Calu3 (cell line): Measurements from ENCODE around the gene DNAAF5. TPM values are rescaled to one million over a fixed set of nuclear protein-coding genes. Genes with fewer than 3 reads are reported as not detected.

Source experiments
- BruUV-seq: library from RNA; stranded (reverse); fragments of 400-500 nt; replicated peaks from 2 replicates; lab custom pipeline; 2021; lab: Mats Ljungman, UMichigan
- CTCF ChIA-PET: fragments of 300-600 bp; sonication (Branson Sonifier 250); formaldehyde crosslinking; loops from one replicate; lab custom pipeline; 2022; ENCODE audit warnings: antibody characterized with exemption; lab: Charles Lee
- DNase-seq: peaks from one replicate; pipeline ENCODE4 v3.0.0; 2022
- H3K27ac Mint-ChIP-seq: one replicate; pipeline ENCODE4 v1.8.0; 2022; ENCODE audit warnings: mixed read lengths; ENCODE audit not compliant: unreplicated experiment
- H3K27me3 Mint-ChIP-seq: one replicate; pipeline ENCODE4 v1.8.0; 2022; ENCODE audit warnings: mixed read lengths; ENCODE audit not compliant: unreplicated experiment
- H3K36me3 Mint-ChIP-seq: one replicate; pipeline ENCODE4 v1.8.0; 2022; ENCODE audit warnings: mild to moderate bottlenecking, moderate library complexity, mixed read lengths; ENCODE audit not compliant: insufficient read depth, unreplicated experiment
- H3K4me1 Mint-ChIP-seq: one replicate; pipeline ENCODE4 v1.8.0; 2022; ENCODE audit warnings: mild to moderate bottlenecking, low read depth, mixed read lengths; ENCODE audit not compliant: unreplicated experiment
- H3K4me3 Mint-ChIP-seq: one replicate; pipeline ENCODE4 v1.8.0; 2022; ENCODE audit warnings: mild to moderate bottlenecking, low read depth, moderate library complexity, mixed read lengths; ENCODE audit not compliant: unreplicated experiment
- H3K9me3 Mint-ChIP-seq: one replicate; pipeline ENCODE4 v1.8.0; 2022; ENCODE audit warnings: low read depth, mixed read lengths; ENCODE audit not compliant: unreplicated experiment
- intact Hi-C: fragments of 100-400 bp; cut with micrococcal nuclease; formaldehyde crosslinking; loops from one replicate; pipeline ENCODE4 v1.10.0; 2022; ENCODE audit not compliant: unreplicated experiment
- total RNA-seq: library from RNA; stranded (reverse); gene quantifications from 2 replicates; pipeline ENCODE4 v1.2.3, GENCODE V29; 2022
- TF ChIP-seq, protein P1 (sequence below): fragments of 200-600 bp; IDR thresholded peaks from one replicate; pipeline ENCODE4 v1.8.0; 2022; ENCODE audit warnings: antibody characterized with exemption; ENCODE audit not compliant: unreplicated experiment

The DNAAF5 gene
- total RNA-seq, 1 experiment from 2014 or later = 57.2 TPM

- Mint-ChIP-seq H3K27me3 (no peaks in the 10 kb centered on the region), H3K27ac (no peak overlapping the region), H3K9me3 (no peaks in the 10 kb centered on the region), H3K36me3 (peaks cover 5% of the 10 kb centered on the region), H3K4me3 (no peak overlapping the region), H3K4me1 (no peaks in the 10 kb centered on the region)
- DNase-seq = no peak
- CTCF ChIA-PET = no interaction called here
- TF ChIP-seq, protein P1, sequence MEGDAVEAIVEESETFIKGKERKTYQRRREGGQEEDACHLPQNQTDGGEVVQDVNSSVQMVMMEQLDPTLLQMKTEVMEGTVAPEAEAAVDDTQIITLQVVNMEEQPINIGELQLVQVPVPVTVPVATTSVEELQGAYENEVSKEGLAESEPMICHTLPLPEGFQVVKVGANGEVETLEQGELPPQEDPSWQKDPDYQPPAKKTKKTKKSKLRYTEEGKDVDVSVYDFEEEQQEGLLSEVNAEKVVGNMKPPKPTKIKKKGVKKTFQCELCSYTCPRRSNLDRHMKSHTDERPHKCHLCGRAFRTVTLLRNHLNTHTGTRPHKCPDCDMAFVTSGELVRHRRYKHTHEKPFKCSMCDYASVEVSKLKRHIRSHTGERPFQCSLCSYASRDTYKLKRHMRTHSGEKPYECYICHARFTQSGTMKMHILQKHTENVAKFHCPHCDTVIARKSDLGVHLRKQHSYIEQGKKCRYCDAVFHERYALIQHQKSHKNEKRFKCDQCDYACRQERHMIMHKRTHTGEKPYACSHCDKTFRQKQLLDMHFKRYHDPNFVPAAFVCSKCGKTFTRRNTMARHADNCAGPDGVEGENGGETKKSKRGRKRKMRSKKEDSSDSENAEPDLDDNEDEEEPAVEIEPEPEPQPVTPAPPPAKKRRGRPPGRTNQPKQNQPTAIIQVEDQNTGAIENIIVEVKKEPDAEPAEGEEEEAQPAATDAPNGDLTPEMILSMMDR = no peak
- intact Hi-C loops = no loop called here
- no TSS peak for BruUV-seq
These were observed 16.3 kb upstream of the DNAAF5 start for GRCh38 chr7:710161-710560.

DNA sequence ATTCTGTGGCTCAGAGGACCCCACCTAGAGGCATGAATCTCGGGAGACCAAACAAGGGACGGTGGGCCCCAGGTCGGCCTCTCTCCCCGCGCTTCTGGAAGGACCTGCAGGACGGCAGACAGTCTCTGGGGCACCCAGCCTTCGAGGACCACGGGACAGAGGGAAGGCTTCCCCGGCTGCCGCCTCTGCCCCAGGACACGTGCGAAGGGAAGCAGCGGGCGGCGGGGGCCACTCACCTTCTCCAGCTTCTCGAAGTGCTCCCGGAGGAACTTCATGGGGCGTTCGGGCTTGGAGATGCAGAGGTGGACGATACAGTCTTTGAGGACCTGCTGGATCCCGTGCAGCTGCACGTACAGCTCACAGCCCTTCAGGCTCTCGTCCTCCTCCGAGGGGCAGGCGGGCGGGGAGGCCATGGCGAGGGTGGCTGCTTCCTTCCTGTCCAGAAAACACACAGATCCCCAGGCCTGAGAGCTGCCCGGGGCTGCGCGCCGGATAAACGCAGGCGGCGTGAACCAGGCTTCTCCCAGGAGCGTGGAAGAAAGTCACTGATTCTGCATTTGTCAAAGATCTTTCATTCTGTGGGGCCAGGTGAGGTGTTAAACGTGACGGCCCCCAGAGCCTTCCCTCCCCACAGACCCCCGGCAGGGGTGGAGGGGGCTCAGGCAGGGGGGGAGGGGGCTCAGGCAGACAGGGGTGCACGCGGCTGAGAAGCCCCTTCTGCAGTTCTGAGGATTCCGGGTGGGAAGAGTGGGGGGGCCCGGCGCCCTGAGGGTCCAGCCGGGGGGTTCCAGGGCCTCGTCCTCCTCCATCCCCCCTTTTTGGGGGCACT, 15.2 kb upstream of the DNAAF5 start:
- H3K36me3 Mint-ChIP-seq = peaks cover 9% of the 10 kb centered on the region
- DNase-seq = no peak

DNA sequence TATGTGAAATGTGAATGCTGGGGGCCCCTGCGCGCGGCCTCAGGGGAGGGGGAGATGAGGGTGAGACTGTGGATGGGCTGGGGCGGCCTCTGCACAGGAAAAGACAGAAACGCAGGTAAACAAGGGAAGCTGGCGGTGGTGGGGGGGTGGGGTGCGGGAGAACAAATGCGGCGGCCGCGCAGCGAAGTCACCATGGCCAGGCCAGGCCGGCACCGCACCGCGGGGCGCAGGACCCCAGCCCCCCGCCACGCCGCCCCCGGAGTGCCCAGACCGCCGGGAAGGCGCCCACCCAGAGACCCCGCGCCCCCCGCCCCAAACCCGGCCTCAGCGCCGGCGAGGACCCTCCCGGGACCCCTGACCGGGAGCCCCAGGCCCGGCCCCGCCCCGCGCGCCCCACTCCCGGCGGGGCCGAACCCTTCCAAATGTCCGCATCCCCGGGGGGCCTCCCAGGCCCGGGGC, 14.5 kb upstream of the DNAAF5 start:
- no peak overlapping the region for H3K27ac Mint-ChIP-seq
- CTCF ChIA-PET = interaction anchor here (0.6 kb wide), 1 partner anchor 86 kb away, joined by 4 read pairs; no protein-coding TSS in a partner anchor
- BruUV-seq = no TSS peak
- TF ChIP-seq, protein P1 = no peak
- no peaks in the 10 kb centered on the region for H3K9me3 Mint-ChIP-seq
- peaks cover 11% of the 10 kb centered on the region for H3K36me3 Mint-ChIP-seq
- H3K27me3 Mint-ChIP-seq = no peaks in the 10 kb centered on the region
- intact Hi-C loops = no loop called here
- H3K4me1 Mint-ChIP-seq = no peaks in the 10 kb centered on the region
- DNase-seq = no peak
- no peak overlapping the region for H3K4me3 Mint-ChIP-seq

More for the DNA sequence above, 15.2 kb upstream of the DNAAF5 start:
- H3K4me3 Mint-ChIP-seq = no peak overlapping the region
- BruUV-seq = no TSS peak
- CTCF ChIA-PET = interaction anchor here (0.5 to 0.7 kb wide), 3 partner anchors 16 to 1372 kb away, joined by 3 to 4 read pairs (median 3); no protein-coding TSS in a partner anchor
- TF ChIP-seq, protein P1 = no peak
- no peaks in the 10 kb centered on the region for H3K4me1 Mint-ChIP-seq
- H3K9me3 Mint-ChIP-seq = no peaks in the 10 kb centered on the region
- no peak overlapping the region for H3K27ac Mint-ChIP-seq
- no peaks in the 10 kb centered on the region for H3K27me3 Mint-ChIP-seq
- intact Hi-C loops = no loop called here

- Mint-ChIP-seq H3K27me3 (no peaks in the 10 kb centered on the region), H3K9me3 (no peaks in the 10 kb centered on the region), H3K27ac (no peak overlapping the region), H3K4me1 (no peaks in the 10 kb centered on the region), H3K36me3 (peaks cover 11% of the 10 kb centered on the region), H3K4me3 (no peak overlapping the region)
- CTCF ChIA-PET = no interaction called here
- TF ChIP-seq, protein P1 = no peak
- BruUV-seq = no TSS peak
- DNase-seq = no peak
- intact Hi-C loops = no loop called here
These were observed 13.9 kb upstream of the DNAAF5 start for GRCh38 chr7:712381-713138.
